ENCODE data around the gene B3GALT6.
"Not testable (repeated sequence)": the region's sequence is repeated elsewhere in the genome, so short reads cannot be mapped to it uniquely, and the experiment has no call there.

B3GALT6 gene

GRCh38 chr1:1232208-1232795, at the start of gene B3GALT6:
TSS of gene B3GALT6 (plus strand) at chr1:1232237. CDS start at chr1:1232279, 42 bp downstream.
- no peak for DNase-seq

GRCh38 chr1:1182491-1183220, 49.4 kb upstream of the B3GALT6 start:
- DNase-seq: no peak

DNA sequence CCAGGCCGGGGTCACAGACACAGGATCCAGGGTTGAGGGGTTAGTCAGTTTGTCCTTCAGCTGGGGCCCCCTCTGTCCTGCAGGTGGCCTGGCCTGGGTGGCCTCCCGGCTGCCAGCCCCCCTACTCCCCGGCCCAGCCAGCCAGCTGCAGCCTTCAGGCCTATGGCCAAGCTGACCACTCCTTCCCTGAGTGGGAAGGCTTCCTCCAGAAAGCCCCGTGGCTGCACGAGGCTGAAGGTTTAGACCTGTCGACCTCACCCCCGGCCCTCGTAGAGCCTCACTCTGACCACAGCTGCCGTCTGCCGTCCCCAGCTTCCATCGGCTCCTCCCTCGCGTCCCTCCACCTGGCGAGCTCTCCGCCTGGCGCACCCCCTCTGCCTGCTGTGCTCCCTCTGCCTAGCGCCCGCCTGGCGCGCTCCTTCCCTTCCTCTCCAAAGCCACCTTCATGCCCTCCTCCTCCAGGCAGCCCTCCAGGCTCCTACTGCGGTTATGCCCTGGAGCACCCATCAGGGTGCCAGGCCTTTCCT, 48.8 kb upstream of the B3GALT6 start:
- no peak for DNase-seq

GRCh38 chr1:1183833-1184775, 47.9 kb upstream of the B3GALT6 start:
- DNase-seq: no peak

DNA sequence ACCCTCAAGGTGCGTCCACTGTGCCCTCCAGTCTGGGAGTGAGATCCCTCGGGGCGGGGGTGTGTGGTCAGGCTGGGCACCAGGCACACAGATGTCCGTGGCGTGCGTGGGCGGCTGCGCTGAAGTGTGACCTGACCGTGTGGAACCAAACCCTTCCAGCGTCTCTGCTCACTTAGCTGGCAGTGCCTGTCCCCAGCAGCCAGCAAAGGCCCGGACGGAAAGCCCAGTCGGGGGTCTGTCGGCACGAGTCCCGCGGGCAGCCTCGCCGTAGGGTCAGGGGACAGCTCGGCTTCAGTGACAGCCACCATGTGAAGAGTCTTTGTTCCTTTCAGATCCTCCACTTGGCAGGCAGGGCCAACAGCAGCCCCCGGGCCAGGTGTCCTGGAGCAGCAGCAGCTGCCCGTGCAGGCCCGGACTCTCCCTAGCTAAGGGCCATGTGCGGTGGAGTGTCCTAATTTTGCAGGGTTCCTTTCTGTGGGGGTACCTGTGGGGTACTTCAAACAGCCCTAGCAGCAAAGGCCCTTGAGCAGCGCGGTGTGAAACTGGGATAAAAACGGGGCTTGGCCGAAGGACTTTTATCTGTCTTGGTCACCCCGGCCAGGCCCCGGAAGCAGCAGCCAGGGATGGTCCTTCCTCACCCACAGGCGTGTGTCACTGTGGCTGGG, 46.8 kb upstream of the B3GALT6 start:
- DNase-seq: no peak

- no peak for DNase-seq
These were observed 44.1 kb upstream of the B3GALT6 start for GRCh38 chr1:1187938-1188337.

DNA sequence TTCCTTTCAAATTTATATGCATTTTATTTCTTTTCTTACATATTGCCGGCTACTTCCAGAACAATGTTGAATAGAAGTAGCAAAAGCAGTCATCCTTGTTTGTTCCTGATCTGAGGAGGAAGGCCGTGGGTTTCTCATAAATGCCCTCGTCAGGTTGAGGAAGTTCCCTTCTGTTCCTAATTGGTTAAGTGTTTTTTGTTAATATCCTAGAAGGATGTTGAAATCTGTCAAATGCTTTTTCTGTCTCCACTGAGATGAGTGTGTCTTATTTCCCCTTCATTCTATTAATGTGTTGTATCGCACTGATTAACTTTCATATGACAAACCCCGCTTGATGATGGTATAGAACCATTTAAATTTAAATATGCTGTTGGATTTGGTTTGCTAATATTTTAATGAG, 42.9 kb upstream of the B3GALT6 start:
- no peak for DNase-seq

GRCh38 chr1:1191734-1192133, 40.3 kb upstream of the B3GALT6 start:
- DNase-seq: no peak

DNA sequence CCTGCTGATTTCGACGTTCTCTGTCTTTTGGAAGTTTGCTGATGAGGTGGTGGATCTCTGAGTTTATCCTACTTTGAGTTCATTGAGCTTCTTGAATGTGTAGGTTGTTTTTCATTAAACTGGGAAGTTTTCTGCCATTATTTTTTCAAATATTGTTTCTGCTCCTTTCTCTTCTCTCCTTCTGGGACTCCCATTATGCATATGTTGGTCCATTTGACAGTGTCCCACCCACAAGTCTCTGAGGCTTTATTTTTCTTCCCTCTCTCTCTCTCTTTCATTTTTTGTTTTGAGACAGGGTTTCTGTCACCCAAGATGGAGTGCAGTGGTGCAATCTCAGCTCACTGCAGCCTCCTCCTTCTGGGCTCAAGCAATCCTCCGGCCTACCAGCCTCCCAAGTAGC, 37.3 kb upstream of the B3GALT6 start:
- DNase-seq: no peak

GRCh38 chr1:1195726-1196125, 36.3 kb upstream of the B3GALT6 start:
- DNase-seq: not testable (repeated sequence)

- no peak for DNase-seq
These were observed 35.4 kb upstream of the B3GALT6 start for GRCh38 chr1:1196431-1197187.

- no peak for DNase-seq
These were observed 34.9 kb upstream of the B3GALT6 start for GRCh38 chr1:1197188-1197500.

- no peak for DNase-seq
These were observed 34.2 kb upstream of the B3GALT6 start for GRCh38 chr1:1197551-1198422.

DNA sequence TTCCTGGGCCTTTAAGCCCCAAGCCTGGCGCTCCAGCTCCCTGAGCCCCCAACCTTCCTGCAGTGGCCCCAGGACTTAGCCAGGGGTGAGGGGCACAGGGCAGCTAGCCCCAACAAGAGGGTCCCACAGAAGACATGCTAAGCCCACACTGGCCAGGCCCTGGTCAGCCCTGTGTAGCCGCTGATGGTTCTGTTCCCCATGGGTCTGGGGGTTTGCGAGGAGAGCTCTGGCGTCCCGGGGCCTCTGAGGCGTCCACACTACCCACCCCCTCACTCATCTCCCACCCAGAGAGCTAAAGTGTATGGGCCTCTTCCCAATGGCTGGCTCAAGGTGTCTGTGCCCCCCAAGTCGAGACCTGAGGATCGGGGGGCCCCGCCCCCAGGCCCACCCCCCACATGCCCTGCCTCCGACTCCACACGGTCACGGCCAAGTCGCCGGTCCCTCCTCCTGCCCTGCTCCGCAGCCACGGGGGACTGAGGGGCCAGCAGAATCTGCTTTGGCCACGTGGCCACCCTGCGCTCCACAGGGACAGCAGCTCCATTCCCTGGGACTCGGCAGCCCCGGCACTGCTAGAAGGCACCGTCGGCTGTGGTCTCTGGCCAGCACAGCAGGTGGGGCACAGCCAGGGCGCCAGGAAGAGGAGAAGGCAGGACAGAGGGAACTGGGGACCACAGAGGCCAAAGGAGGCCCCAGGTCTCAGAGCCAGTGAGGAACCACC, 33.5 kb upstream of the B3GALT6 start:
- no peak for DNase-seq

DNA sequence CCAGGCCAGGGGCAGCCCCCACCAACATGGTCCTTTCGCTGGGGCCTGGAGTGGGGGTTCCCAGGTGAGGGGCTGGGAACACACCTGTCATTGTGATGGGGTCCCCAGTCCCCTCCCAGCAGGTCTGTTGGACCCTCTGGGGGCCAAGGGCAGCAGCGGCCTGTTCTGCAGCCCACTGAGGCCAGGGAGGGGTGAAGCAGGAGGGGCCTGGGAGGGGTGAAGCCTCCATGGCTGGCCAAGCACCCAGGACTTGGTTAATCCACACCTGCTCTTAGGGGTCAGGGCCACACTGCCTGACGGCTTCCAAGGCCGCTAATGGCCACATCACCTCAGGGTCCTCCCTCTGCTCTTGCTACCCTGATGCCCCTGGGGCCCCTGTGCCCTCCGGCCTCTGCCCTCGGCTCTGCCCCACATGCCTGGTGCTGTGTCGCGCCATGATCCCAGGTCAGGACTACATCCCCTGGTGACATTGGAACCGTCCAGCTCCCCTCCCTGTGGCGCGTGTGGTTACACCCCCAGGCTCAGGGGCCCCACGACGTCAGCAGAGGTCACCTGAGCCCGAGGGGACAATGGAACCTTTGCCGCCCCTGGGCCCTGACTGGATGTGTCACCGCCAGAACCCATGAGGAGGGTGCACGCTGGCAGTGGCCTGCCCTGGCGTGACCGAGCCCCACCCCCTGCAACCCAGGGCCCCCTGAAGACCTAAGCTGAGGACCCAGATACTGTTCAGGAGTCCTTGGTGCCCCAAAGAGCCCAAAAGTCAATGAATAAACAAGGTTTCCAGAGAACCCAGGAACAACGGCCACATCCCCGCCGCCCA, 32.7 kb upstream of the B3GALT6 start:
- no peak for DNase-seq

GRCh38 chr1:1199961-1200875, 31.8 kb upstream of the B3GALT6 start:
- DNase-seq: no peak

DNA sequence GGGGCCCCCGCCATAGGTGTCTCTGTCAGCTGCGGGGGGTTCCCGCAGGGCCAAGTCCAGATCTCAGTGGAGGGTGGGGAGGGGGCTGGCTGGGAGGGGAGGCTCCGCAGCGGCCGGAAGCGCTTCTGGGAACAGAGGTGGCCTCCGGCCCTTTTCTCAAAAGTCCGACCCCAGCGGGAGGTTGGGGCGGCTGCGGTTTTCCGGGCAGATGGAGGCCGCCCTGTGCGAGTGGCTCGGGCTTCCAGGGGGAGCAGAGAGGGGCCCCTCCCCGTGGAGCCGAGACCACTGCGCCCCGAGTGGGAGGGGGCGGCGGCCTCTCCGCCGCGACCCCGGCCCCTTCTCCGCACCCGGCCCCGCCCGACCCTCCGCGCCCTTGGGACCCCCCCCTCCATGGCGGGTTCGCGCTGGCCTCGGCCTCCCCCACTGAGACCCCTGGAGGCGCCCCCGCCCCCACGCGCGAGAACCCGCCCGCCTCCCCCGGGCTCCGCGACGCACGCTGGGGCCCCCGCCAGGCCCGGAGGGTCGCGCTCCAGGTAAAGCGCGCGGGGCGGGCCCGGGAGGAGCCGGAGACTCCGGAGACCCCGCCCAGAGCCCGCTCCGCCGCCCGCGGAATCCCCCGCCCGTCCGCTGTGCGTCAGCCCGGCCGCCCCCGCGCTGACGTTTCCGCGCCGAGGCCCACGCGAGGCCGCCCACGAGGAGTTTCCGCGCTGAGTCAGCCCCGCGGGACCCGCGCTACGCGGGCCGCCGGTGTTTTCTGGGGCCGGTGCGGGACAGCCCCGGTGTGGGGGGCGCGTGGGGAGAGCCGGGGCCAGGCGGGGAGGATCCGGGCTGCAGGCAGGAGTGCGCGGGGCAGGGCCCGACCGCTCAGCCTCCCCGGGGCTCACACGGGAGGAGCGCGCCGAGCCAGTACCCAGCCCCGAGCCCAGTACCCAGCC, 30.9 kb upstream of the B3GALT6 start:
- no peak for DNase-seq
